KMS-11 (cell line): ENCODE measurements around the gene DIRAS1.

Experiments
- H2AFZ ChIP-seq: fragments of 200-600 bp; sonication (generic); 2 replicates; pipeline ENCODE4 v1.6.1; 2016; ENCODE audit warnings: antibody characterized with exemption, mixed run types, low read depth
- H3K27ac ChIP-seq: fragments of 200-600 bp; sonication (generic); 2 replicates; pipeline ENCODE4 v1.6.1; 2016; ENCODE audit warnings: mild to moderate bottlenecking, mixed run types
- H3K27me3 ChIP-seq: fragments of 200-600 bp; sonication (generic); 2 replicates; pipeline ENCODE4 v1.6.1; 2017; ENCODE audit warnings: mild to moderate bottlenecking, low read depth, mixed run types, moderate library complexity; ENCODE audit not compliant: insufficient read depth
- H3K36me3 ChIP-seq: fragments of 200-600 bp; sonication (generic); 2 replicates; pipeline ENCODE4 v1.6.1; 2017; ENCODE audit warnings: mild to moderate bottlenecking, mixed run types; ENCODE audit not compliant: insufficient read depth
- H3K4me1 ChIP-seq: fragments of 200-600 bp; sonication (generic); 2 replicates; pipeline ENCODE4 v1.6.1; 2016; ENCODE audit warnings: mild to moderate bottlenecking, low read depth, mixed run types; ENCODE audit not compliant: poor library complexity, severe bottlenecking
- H3K4me2 ChIP-seq: fragments of 200-600 bp; sonication (generic); 2 replicates; pipeline ENCODE4 v1.7.0; 2016; ENCODE audit warnings: mild to moderate bottlenecking, mixed run types
- H3K4me3 ChIP-seq: fragments of 200-600 bp; sonication (generic); IDR thresholded peaks from 2 replicates; pipeline ENCODE4 v1.6.1; 2017; ENCODE audit warnings: low read depth, low read length, mixed read lengths; ENCODE audit not compliant: insufficient read depth
- H3K79me2 ChIP-seq: fragments of 200-600 bp; sonication (generic); 2 replicates; pipeline ENCODE4 v1.6.1; 2016; ENCODE audit warnings: low read depth, mixed run types; ENCODE audit not compliant: insufficient read depth
- H3K9ac ChIP-seq: fragments of 200-600 bp; sonication (generic); 2 replicates; pipeline ENCODE4 v1.6.1; 2016; ENCODE audit warnings: mild to moderate bottlenecking, mixed run types
- H4K20me1 ChIP-seq: fragments of 200-600 bp; sonication (generic); 2 replicates; pipeline ENCODE4 v1.6.1; 2016; ENCODE audit warnings: mild to moderate bottlenecking, mixed run types; ENCODE audit not compliant: insufficient read depth
- TF ChIP-seq, protein P1 (sequence below): fragments of 200-600 bp; sonication (generic); conservative IDR thresholded peaks from 2 replicates; pipeline ENCODE4 v1.6.1; 2017; ENCODE audit warnings: low read depth, mild to moderate bottlenecking, antibody characterized with exemption, low read length, moderate library complexity, mixed read lengths

The DIRAS1 gene

GRCh38 chr19:2735374-2735773 lies 14.2 kb upstream of the DIRAS1 start:
- H3K79me2 ChIP-seq, result no peaks in the 10 kb centered on the region
- no peak overlapping the region for H3K9ac ChIP-seq
- H3K4me3 ChIP-seq, result no peak overlapping the region
- H3K27ac ChIP-seq, result no peak overlapping the region
- H2AFZ ChIP-seq, result no peak overlapping the region
- TF ChIP-seq, protein P1, sequence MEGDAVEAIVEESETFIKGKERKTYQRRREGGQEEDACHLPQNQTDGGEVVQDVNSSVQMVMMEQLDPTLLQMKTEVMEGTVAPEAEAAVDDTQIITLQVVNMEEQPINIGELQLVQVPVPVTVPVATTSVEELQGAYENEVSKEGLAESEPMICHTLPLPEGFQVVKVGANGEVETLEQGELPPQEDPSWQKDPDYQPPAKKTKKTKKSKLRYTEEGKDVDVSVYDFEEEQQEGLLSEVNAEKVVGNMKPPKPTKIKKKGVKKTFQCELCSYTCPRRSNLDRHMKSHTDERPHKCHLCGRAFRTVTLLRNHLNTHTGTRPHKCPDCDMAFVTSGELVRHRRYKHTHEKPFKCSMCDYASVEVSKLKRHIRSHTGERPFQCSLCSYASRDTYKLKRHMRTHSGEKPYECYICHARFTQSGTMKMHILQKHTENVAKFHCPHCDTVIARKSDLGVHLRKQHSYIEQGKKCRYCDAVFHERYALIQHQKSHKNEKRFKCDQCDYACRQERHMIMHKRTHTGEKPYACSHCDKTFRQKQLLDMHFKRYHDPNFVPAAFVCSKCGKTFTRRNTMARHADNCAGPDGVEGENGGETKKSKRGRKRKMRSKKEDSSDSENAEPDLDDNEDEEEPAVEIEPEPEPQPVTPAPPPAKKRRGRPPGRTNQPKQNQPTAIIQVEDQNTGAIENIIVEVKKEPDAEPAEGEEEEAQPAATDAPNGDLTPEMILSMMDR, result no peak
- no peaks in the 10 kb centered on the region for H4K20me1 ChIP-seq
- H3K27me3 ChIP-seq, result no peaks in the 10 kb centered on the region
- H3K4me2 ChIP-seq, result no peak overlapping the region
- H3K36me3 ChIP-seq, result no peaks in the 10 kb centered on the region; the same call in 1 of the 2 replicates
- no peaks in the 10 kb centered on the region for H3K4me1 ChIP-seq

DNA sequence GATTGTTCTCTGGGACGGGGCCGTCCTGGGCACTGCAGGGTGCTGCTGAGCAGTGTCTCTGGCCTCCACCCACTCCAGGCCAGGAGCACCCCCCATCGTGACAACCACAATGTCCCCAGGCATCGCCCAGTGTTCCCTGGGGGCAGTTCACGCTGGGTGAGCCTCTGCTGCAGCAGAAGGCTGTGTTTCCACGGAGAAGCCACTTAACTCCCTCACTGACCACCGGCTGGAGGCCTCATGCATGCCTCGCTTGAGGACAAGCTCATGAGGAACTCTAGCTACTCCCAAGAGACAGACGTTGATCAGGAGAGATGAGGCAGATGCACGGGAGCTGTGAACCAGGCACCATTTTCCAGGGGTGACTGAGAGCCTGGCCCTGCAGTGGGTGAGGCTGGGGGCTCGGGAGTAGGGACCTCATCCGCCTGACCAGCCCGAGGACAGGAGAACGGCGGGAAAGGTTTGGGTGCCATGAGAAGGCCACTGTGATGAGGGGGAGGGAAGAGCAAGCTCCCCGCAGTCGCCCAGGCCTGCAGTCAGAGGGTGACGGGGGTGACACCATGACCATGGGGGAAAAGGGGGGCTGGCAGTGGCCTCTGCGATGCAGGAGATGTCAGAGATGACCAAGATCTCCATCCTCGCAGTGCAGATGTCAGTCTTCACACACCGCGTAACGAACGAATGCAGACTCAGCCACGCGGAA lies 13.6 kb upstream of the DIRAS1 start:
- no peak overlapping the region for H3K27ac ChIP-seq
- no peaks in the 10 kb centered on the region for H3K79me2 ChIP-seq
- H2AFZ ChIP-seq, result no peak overlapping the region
- H3K4me2 ChIP-seq, result no peak overlapping the region
- no peaks in the 10 kb centered on the region; the same call in 1 of the 2 replicates for H3K36me3 ChIP-seq
- no peak overlapping the region for H3K9ac ChIP-seq
- TF ChIP-seq, protein P1, result no peak
- H4K20me1 ChIP-seq, result no peaks in the 10 kb centered on the region
- no peak overlapping the region for H3K4me3 ChIP-seq
- H3K4me1 ChIP-seq, result no peaks in the 10 kb centered on the region
- no peaks in the 10 kb centered on the region for H3K27me3 ChIP-seq

DNA sequence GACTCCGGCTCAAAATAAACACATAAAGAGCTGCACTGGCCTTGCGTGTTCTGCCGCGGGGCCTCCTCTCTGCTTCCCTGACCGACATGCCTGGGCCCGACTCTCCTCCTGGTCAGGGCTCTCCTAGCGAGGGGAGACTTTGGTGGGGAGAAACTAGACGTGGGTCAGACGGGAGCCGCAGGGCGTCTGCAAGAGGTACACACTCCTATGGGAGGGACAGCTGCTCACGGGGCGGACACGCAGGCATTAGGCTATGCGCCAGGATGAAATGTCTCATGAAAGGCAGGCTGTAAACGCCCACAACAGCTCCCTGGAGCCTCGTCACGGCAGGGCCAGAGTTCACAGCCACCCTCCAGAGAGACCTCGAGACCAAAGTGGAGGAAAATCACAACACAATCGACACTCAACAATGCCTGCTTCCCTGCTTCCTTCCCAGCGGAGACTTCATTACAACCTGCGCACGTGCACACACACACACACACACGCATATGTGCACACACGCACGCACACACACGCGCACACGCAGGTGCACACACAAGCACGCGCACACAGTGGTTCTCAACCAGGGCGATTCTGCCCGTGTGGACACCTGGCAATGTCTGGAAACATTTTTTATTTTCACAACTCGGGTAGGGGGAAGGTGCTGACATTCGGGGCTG lies 12.9 kb upstream of the DIRAS1 start:
- Histone ChIP-seq H3K4me1 (no peaks in the 10 kb centered on the region), H3K4me3 (no peak overlapping the region), H4K20me1 (no peaks in the 10 kb centered on the region), H3K27me3 (no peaks in the 10 kb centered on the region), H2AFZ (no peak overlapping the region), H3K4me2 (no peak overlapping the region), H3K36me3 (no peaks in the 10 kb centered on the region; the same call in 1 of the 2 replicates), H3K79me2 (no peaks in the 10 kb centered on the region), H3K27ac (no peak overlapping the region), H3K9ac (no peak overlapping the region)
- TF ChIP-seq, protein P1, result no peak

DNA sequence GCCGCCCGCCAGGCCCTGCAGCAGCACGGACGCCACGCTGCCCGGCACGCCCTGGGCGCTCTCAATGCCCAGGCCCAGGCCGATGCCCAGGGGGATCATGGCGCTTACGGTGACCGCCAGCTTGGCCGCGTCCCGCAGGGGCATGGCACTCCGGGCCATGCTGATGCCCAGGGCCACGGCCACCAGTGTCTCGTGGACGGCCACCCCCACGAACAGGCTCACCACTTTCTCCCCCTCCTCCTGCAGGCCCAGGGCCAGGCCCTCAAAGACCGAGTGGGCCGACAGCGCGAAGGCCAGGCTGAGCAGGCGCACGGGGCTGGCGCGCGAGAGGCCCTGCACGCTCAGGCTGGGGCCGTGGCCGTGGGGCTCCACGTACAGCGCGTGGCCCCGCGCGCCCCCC lies 11.7 kb upstream of the DIRAS1 start:
- Histone ChIP-seq H4K20me1 (no peaks in the 10 kb centered on the region), H3K27ac (no peak overlapping the region), H3K36me3 (no peaks in the 10 kb centered on the region; the same call in 1 of the 2 replicates), H2AFZ (no peak overlapping the region), H3K27me3 (no peaks in the 10 kb centered on the region), H3K79me2 (no peaks in the 10 kb centered on the region), H3K4me2 (no peak overlapping the region), H3K9ac (no peak overlapping the region), H3K4me3 (no peak overlapping the region), H3K4me1 (no peaks in the 10 kb centered on the region)
- TF ChIP-seq, protein P1, result no peak
